GM18907 (cell line): Measurements from ENCODE around the gene PPFIA4.
A peak's percentile ranks its signal among the peaks of the same experiment; 100 is the strongest.
"Not testable (repeated sequence)": the region's sequence is repeated elsewhere in the genome, so short reads cannot be mapped to it uniquely, and the experiment has no call there.

Experiments
- ATAC-seq: cut with Tn5 transposase; IDR thresholded peaks from one replicate; pipeline ENCODE4 v1.9.1; 2021; ENCODE audit warnings: mild to moderate bottlenecking, moderate library complexity; ENCODE audit not compliant: unreplicated experiment

The PPFIA4 gene

GRCh38 chr1:203026031-203026665, at the start of gene PPFIA4:
Gene PPFIA4, plus strand, starts transcription at chr1:203026491. Its CDS starts 12,518 bp downstream, at chr1:203039009.
- peak; percentile 72 for ATAC-seq

GRCh38 chr1:202976633-202977032, 49.7 kb upstream of the PPFIA4 start:
- no peak for ATAC-seq

- ATAC-seq: no peak
These were observed 46.8 kb upstream of the PPFIA4 start for GRCh38 chr1:202979459-202979858.

DNA sequence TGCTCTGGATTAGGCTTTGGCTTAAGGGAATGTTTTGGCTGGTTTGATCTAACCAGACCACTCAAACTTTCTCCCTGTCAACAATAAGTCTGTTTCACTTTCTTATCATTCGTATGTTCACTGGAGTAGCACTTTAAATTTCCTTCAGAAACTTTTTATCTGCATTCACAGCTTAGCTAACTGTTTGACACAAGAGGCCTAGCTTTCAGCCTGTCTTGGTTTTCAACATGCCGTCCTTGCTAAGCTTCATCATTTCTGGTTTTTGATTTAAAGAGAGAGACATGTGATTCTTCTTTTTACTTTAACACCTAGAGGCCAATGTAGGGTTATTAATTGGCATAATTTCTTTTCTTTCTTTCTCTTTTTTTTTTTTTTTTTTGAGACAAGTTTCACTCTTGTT, 44.4 kb upstream of the PPFIA4 start:
- ATAC-seq: no peak

DNA sequence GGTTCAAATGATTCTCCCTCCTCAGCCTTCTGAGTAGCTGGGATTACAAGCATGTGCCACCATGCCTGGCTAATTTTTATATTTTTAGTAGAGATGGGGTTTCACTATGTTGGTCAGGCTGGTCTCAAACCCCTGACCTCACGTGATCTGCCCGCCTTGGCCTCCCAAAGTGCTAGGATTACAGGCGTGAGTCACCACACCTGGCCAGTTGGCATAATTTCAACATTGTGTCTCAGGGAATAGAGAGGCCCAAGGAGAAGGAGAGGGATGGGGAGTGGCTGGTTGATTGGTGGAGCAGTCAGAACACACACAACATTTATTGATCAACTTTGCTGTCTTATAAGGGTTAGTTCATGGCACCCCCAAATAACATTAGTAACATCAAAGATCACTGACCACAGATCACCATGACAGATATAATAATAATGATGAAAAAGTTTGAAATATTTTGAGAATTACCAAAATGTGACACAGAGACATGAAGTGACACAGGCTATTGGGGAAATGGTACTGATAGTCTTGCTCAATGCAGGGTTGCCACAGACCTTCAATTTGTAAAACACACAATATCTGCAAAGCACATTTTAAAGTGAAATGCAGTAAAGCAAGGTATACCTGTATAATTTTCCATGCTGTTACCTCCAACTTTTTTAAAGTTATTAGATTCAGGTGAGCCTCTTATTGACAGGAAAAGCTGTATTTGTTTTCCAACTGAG, 43.4 kb upstream of the PPFIA4 start:
- ATAC-seq: no peak

GRCh38 chr1:202986120-202986519, 40.2 kb upstream of the PPFIA4 start:
- not testable (repeated sequence) for ATAC-seq

- ATAC-seq: no peak
These were observed 39.0 kb upstream of the PPFIA4 start for GRCh38 chr1:202987255-202987654.

DNA sequence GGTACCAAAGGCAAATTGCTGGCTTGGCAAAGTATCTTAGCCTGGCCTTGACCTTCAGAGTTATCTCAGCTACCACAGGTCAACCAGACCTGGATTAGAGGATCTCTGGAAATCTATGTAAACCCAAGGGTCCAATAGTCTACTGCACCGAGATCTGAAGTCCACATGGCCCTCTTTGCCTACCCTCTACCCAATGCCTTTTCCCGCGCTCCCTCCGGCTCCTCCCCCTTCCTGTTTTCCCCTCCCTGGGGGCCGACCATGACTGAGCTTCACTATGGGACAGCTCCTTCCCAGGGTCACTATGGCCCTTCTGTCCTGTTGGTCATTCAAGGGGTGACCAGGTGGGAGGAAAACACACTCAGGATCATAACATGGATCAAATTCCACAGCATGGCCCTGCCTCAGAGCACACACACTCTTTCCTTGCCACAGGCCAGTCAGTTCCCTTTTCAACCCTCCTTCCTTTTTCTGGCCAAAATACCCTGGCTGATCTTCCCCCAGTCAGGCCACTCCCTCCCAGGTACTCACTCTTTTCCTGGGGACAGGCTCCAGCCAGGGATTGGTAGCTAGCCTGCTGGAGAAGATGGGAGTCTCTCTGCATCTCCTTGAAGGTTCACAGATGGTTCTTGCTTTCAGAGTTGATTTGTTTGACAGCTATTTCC, 38.2 kb upstream of the PPFIA4 start:
- no peak for ATAC-seq

- no peak for ATAC-seq
These were observed 36.4 kb upstream of the PPFIA4 start for GRCh38 chr1:202989879-202990278.

- ATAC-seq: no peak
These were observed 35.2 kb upstream of the PPFIA4 start for GRCh38 chr1:202991112-202991511.

- ATAC-seq: no peak
These were observed 31.5 kb upstream of the PPFIA4 start for GRCh38 chr1:202994756-202995155.

- no peak for ATAC-seq
These were observed 27.2 kb upstream of the PPFIA4 start for GRCh38 chr1:202998836-202999750.

- no peak for ATAC-seq
These were observed 25.9 kb upstream of the PPFIA4 start for GRCh38 chr1:203000217-203000944.

GRCh38 chr1:203001986-203002385, 24.3 kb upstream of the PPFIA4 start:
- ATAC-seq: no peak

GRCh38 chr1:203002951-203003350, 23.3 kb upstream of the PPFIA4 start:
- ATAC-seq: no peak

- not testable (repeated sequence) for ATAC-seq
These were observed 20.7 kb upstream of the PPFIA4 start for GRCh38 chr1:203005395-203006142.

- peak; percentile 93 for ATAC-seq
These were observed 19.1 kb upstream of the PPFIA4 start, which contains the start of gene TMEM183A for GRCh38 chr1:203006948-203007871. Gene TMEM183A, plus strand, starts transcription at chr1:203007374. Its CDS starts 92 bp downstream, at chr1:203007466.

GRCh38 chr1:203009185-203009584, 17.1 kb upstream of the PPFIA4 start:
- ATAC-seq: no peak
